ENCODE results near the gene WDR86. TPM values are rescaled to one million over a fixed set of nuclear protein-coding genes. Genes with fewer than 3 reads are reported as not detected.

The WDR86 gene
- total and polyA plus RNA-seq, 2 of the 8 experiments (the other 6 are each of a cell fraction or from before 2014, with no cell fraction given) = 12.7 to 15.8 TPM

- TF ChIP-seq CHD7 (IDR thresholded peaks at IDR 0.05; ENCODE audit: insufficient replicate concordance, low read length) = no peak
- peak; percentile 71 for TF ChIP-seq EZH2 (IDR thresholded peaks at IDR 0.05; ENCODE audit: low read depth, low read length, severe bottlenecking)
- TF ChIP-seq SUZ12 (IDR thresholded peaks at IDR 0.05; ENCODE audit: low read length) = peak; percentile 71
- no peak for TF ChIP-seq USF2 (IDR thresholded peaks at IDR 0.05; ENCODE audit: low read length)
- TF ChIP-seq RFX5 (IDR thresholded peaks at IDR 0.05; ENCODE audit: borderline replicate concordance, low read depth, low read length) = no peak
- TF ChIP-seq SIX5 (IDR thresholded peaks at IDR 0.05; ENCODE audit: low read depth, low read length) = no peak
- no peak for TF ChIP-seq RXRA (IDR thresholded peaks at IDR 0.05; ENCODE audit: insufficient read depth, low read depth, low read length)
- no peak for TF ChIP-seq KDM1A (IDR thresholded peaks at IDR 0.05; ENCODE audit: borderline replicate concordance, low read length)
- TF ChIP-seq JUND (IDR thresholded peaks at IDR 0.05; ENCODE audit: low read length) = no peak
These were observed 27.6 kb downstream of the WDR86 start (continued) for GRCh38 chr7:151382079-151382885.
